Neural cell (in vitro differentiated cells): ENCODE data around the gene RNF26.
A peak's percentile ranks its signal among the peaks of the same experiment; 100 is the strongest.

Experiments used
- CTCF ChIP-seq: fragments of 450-650 bp; IDR thresholded peaks from 2 replicates; pipeline ENCODE4 v1.5.1; 2014; ENCODE audit warnings: antibody characterized with exemption, mild to moderate bottlenecking, moderate library complexity; ENCODE audit not compliant: poor library complexity, severe bottlenecking
- EP300 ChIP-seq: fragments of 450-650 bp; conservative IDR thresholded peaks from 2 replicates; pipeline ENCODE4 v1.6.1; 2014; ENCODE audit warnings: antibody characterized with exemption, mild to moderate bottlenecking, moderate library complexity; ENCODE audit not compliant: poor library complexity, severe bottlenecking
- EZH2 ChIP-seq: fragments of 200-600, 300-800 bp; shearing (Covaris generic), sonication (generic); IDR thresholded peaks from 2 replicates; pipeline ENCODE4 v1.6.1; 2014; ENCODE audit warnings: antibody characterized with exemption, low read length, borderline replicate concordance, mild to moderate bottlenecking; ENCODE audit not compliant: insufficient read depth, poor library complexity, severe bottlenecking
- MXI1 ChIP-seq: fragments of 450-650 bp; conservative IDR thresholded peaks from 2 replicates; pipeline ENCODE4 v1.6.1; 2014; ENCODE audit warnings: antibody characterized with exemption, mild to moderate bottlenecking; ENCODE audit not compliant: poor library complexity, severe bottlenecking
- POLR2AphosphoS5 ChIP-seq: IDR thresholded peaks from 2 replicates; pipeline ENCODE4 v1.6.1; 2012
- RAD21 ChIP-seq: fragments of 450-650 bp; conservative IDR thresholded peaks from 2 replicates; pipeline ENCODE4 v1.6.1; 2014; ENCODE audit warnings: antibody characterized with exemption, mild to moderate bottlenecking, moderate library complexity
- SMC3 ChIP-seq: fragments of 450-650 bp; conservative IDR thresholded peaks from 2 replicates; pipeline ENCODE4 v1.6.1; 2014; ENCODE audit warnings: antibody characterized with exemption, mild to moderate bottlenecking, moderate library complexity; ENCODE audit not compliant: poor library complexity
- TAF1 ChIP-seq: IDR thresholded peaks from 2 replicates; pipeline ENCODE4 v1.6.1; 2012; ENCODE audit warnings: low read depth
- TF ChIP-seq, protein P1 (sequence below): IDR thresholded peaks from 2 replicates; pipeline ENCODE4 v1.6.1; 2012; ENCODE audit warnings: borderline replicate concordance

DNA sequence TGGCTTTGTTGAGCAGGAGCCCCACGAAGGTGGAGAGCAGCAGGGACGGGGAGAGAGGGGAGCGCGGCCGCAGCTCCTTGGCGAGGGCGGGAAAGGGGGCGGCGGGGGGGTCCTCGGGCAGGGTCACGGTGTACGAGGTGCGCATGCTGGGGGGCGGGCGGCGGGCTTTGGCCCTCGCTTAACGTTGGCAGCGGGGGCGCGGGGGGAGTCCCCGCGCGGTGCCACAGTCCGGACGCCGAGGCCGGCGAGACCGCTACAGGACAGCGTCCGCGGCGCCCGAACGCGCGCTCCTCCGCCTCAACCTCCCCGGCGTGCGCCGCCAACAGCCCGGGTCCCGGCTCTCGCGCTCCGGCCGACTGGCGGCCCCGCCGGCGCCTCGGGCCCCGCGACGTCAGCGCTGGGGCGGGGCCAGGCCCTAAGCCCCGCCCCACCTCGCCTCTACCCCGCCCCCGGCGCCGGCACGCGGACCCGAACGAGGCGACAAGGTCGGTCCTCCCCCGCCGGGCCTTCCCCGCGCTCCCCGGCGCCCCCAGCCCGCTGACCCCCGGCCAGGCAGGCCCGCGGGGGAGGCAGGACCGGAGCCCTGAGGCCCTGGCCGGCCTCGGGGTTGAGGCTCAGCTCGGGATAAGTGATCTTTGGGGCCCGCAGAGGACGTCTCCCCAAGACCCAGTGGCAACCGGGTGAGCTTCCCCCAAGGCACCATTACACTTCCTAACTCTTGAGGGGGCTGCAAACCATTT lies 29.7 kb downstream of the RNF26 start:
- TF ChIP-seq RAD21 (no peak), CTCF (no peak), EZH2 (no peak), SMC3 (no peak), MXI1 (no peak), TAF1 (no peak), EP300 (no peak), POLR2AphosphoS5 (peak; percentile 18)
- TF ChIP-seq, protein P1, sequence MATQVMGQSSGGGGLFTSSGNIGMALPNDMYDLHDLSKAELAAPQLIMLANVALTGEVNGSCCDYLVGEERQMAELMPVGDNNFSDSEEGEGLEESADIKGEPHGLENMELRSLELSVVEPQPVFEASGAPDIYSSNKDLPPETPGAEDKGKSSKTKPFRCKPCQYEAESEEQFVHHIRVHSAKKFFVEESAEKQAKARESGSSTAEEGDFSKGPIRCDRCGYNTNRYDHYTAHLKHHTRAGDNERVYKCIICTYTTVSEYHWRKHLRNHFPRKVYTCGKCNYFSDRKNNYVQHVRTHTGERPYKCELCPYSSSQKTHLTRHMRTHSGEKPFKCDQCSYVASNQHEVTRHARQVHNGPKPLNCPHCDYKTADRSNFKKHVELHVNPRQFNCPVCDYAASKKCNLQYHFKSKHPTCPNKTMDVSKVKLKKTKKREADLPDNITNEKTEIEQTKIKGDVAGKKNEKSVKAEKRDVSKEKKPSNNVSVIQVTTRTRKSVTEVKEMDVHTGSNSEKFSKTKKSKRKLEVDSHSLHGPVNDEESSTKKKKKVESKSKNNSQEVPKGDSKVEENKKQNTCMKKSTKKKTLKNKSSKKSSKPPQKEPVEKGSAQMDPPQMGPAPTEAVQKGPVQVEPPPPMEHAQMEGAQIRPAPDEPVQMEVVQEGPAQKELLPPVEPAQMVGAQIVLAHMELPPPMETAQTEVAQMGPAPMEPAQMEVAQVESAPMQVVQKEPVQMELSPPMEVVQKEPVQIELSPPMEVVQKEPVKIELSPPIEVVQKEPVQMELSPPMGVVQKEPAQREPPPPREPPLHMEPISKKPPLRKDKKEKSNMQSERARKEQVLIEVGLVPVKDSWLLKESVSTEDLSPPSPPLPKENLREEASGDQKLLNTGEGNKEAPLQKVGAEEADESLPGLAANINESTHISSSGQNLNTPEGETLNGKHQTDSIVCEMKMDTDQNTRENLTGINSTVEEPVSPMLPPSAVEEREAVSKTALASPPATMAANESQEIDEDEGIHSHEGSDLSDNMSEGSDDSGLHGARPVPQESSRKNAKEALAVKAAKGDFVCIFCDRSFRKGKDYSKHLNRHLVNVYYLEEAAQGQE: no peak
